ENCODE data around the gene NLRP3.

The NLRP3 gene

DNA sequence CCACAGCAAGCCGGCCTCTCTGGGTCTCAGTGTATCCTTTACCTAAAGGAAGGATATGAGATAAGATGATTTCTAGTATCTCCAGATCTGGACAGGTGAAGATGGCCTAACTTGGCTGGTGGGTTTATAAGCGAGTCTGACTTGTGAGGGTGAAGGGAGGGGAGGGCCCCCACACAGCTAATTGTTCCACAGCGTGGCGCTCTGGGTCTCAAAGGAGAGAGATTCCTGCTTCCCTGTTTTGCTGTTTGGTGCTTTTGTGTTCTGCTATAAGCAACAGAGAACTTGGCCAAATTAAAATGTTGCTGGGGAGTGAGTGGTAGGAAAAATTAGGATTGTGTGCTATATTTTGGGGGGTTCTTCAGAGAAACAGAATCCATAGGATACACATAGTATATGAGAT, 28.9 kb upstream of the NLRP3 start (continued):
- no peak for TF ChIP-seq ZSCAN18 (tag by site-specific recombination; IDR thresholded peaks at IDR 0.05)
- TF ChIP-seq ZSCAN16 (tag by site-specific recombination; IDR thresholded peaks at IDR 0.05) = no peak
- TF ChIP-seq, protein P1, sequence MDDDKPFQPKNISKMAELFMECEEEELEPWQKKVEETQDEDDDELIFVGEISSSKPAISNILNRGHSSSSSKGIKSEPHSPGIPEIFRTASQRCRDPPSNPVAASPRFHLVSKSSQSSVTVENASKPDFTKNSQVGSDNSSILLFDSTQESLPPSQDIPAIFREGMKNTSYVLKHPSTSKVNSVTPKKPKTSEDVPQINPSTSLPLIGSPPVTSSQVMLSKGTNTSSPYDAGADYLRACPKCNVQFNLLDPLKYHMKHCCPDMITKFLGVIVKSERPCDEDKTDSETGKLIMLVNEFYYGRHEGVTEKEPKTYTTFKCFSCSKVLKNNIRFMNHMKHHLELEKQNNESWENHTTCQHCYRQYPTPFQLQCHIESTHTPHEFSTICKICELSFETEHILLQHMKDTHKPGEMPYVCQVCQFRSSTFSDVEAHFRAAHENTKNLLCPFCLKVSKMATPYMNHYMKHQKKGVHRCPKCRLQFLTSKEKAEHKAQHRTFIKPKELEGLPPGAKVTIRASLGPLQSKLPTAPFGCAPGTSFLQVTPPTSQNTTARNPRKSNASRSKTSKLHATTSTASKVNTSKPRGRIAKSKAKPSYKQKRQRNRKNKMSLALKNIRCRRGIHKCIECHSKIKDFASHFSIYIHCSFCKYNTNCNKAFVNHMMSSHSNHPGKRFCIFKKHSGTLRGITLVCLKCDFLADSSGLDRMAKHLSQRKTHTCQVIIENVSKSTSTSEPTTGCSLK (tag by site-specific recombination; IDR thresholded peaks at IDR 0.05) = no peak
- TF ChIP-seq, protein P2, sequence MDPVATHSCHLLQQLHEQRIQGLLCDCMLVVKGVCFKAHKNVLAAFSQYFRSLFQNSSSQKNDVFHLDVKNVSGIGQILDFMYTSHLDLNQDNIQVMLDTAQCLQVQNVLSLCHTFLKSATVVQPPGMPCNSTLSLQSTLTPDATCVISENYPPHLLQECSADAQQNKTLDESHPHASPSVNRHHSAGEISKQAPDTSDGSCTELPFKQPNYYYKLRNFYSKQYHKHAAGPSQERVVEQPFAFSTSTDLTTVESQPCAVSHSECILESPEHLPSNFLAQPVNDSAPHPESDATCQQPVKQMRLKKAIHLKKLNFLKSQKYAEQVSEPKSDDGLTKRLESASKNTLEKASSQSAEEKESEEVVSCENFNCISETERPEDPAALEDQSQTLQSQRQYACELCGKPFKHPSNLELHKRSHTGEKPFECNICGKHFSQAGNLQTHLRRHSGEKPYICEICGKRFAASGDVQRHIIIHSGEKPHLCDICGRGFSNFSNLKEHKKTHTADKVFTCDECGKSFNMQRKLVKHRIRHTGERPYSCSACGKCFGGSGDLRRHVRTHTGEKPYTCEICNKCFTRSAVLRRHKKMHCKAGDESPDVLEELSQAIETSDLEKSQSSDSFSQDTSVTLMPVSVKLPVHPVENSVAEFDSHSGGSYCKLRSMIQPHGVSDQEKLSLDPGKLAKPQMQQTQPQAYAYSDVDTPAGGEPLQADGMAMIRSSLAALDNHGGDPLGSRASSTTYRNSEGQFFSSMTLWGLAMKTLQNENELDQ (tag by site-specific recombination; IDR thresholded peaks at IDR 0.05; ENCODE audit: low read depth) = no peak
- no peak for TF ChIP-seq ZNF785 (tag by site-specific recombination; IDR thresholded peaks at IDR 0.05)
- TF ChIP-seq PRDM1 (tag by site-specific recombination; IDR thresholded peaks at IDR 0.05) = no peak
- no peak for TF ChIP-seq ZNF324 (tag by site-specific recombination; IDR thresholded peaks at IDR 0.05)

DNA sequence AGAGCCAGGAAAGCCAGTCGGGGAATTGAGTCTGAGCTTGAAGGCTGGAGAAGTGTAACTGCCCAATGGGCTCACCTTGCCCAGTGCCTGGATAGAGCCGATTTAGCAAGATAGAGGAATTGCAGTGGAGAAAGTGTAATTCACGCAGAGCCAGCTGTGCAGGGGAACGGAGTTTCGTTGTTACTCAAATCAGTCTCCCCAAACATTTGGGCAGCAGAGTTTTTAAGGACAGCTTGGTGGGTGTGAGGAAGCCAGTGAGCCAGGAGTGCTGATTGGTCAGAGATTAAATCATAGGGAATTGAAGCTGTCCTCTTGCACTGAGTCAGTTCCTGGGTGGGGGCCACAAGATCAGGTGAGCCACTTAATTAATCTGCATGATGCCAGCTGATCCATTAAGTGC, 28.4 kb upstream of the NLRP3 start:
- no peak for TF ChIP-seq ZNF169 (tag by site-specific recombination; IDR thresholded peaks at IDR 0.05)
- TF ChIP-seq ZNF223 (tag by site-specific recombination; IDR thresholded peaks at IDR 0.05) = no peak
- no peak for TF ChIP-seq ZBTB26 (tag by site-specific recombination; optimal IDR thresholded peaks at IDR 0.05)
- no peak for TF ChIP-seq ZNF571 (tag by site-specific recombination; IDR thresholded peaks at IDR 0.05)
- TF ChIP-seq, protein P3, sequence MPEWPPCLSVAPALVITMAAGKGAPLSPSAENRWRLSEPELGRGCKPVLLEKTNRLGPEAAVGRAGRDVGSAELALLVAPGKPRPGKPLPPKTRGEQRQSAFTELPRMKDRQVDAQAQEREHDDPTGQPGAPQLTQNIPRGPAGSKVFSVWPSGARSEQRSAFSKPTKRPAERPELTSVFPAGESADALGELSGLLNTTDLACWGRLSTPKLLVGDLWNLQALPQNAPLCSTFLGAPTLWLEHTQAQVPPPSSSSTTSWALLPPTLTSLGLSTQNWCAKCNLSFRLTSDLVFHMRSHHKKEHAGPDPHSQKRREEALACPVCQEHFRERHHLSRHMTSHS (tag by site-specific recombination; IDR thresholded peaks at IDR 0.05) = no peak
- no peak for TF ChIP-seq RBAK (tag by site-specific recombination; IDR thresholded peaks at IDR 0.05)
- TF ChIP-seq YY1 (tag by site-specific recombination; IDR thresholded peaks at IDR 0.05) = no peak
- no peak for TF ChIP-seq ZNF596 (tag by site-specific recombination; IDR thresholded peaks at IDR 0.05)
- no peak for TF ChIP-seq ZNF266 (tag by site-specific recombination; IDR thresholded peaks at IDR 0.05; ENCODE audit: low read depth)
- TF ChIP-seq ZNF677 (tag by site-specific recombination; IDR thresholded peaks at IDR 0.05) = no peak
- TF ChIP-seq ZNF792 (tag by site-specific recombination; IDR thresholded peaks at IDR 0.05) = no peak
- no peak for TF ChIP-seq SP2 (tag by site-specific recombination; IDR thresholded peaks at IDR 0.05)
- Histone ChIP-seq H3K27ac (ENCODE audit: extremely low read depth, low read depth, low read length) (no peak overlapping the region), H3K4me1 (ENCODE audit: control insufficient read depth, insufficient read depth, low read length) (no peaks in the 10 kb centered on the region), H3K4me3 (ENCODE audit: low read depth, low read length) (no peak overlapping the region), H3K36me3 (ENCODE audit: control insufficient read depth in 2 of 2, insufficient read depth in 1 of 2, low read length in 2 of 2) (no peaks in the 10 kb centered on the region), H3K9me3 (ENCODE audit: control insufficient read depth, insufficient read depth, low read depth, low read length) (no peaks in the 10 kb centered on the region)
- ChIA-PET CTCF (no interaction called here), POLR2A (no interaction called here)

Data from HEK293 (cell line).